GM18507 (cell line): ENCODE data around the gene STC2.
A peak's percentile ranks its signal among the peaks of the same experiment; 100 is the strongest.

ENCODE experiments used
- DNase-seq: peaks from one replicate; pipeline ENCODE4 v3.0.0; 2011; ENCODE audit warnings: low read depth; ENCODE audit not compliant: insufficient read length; ENCODE audit errors: extremely low spot score
- FAIRE-seq: peaks from 2 replicates; lab custom pipeline; 2011; peaks lifted over from hg19 to GRCh38; lab: Jason Lieb, UNC

The STC2 gene

GRCh38 chr5:173330338-173331206 is 2.4 kb upstream of the STC2 start:
- FAIRE-seq (no peak), DNase-seq (no peak)

- FAIRE-seq, result no peak
- DNase-seq, result peak; percentile 28
These were observed 1.5 kb upstream of the STC2 start for GRCh38 chr5:173329491-173330337.

GRCh38 chr5:173328844-173329490 is 753 bp upstream of the STC2 start:
- DNase-seq, result no peak
- FAIRE-seq, result no peak

- DNase-seq (no peak), FAIRE-seq (no peak)
These were observed 898 bp downstream of the STC2 start for GRCh38 chr5:173327084-173327947.

- FAIRE-seq (no peak), DNase-seq (no peak)
These were observed 1.7 kb downstream of the STC2 start for GRCh38 chr5:173326501-173326960.

- no peak for FAIRE-seq
- no peak for DNase-seq
These were observed 3.0 kb downstream of the STC2 start for GRCh38 chr5:173325091-173325698.

- DNase-seq (no peak), FAIRE-seq (no peak)
These were observed 3.9 kb downstream of the STC2 start for GRCh38 chr5:173324115-173325001.

GRCh38 chr5:173323799-173324114 is 4.5 kb downstream of the STC2 start:
- FAIRE-seq, result no peak
- no peak for DNase-seq

- FAIRE-seq, result no peak
These were observed 5.0 kb downstream of the STC2 start for GRCh38 chr5:173323106-173323798.

GRCh38 chr5:173321886-173322285 is 6.3 kb downstream of the STC2 start:
- no peak for DNase-seq
- no peak for FAIRE-seq

More at GRCh38 chr5:173323106-173323798, 5.0 kb downstream of the STC2 start:
- no peak for DNase-seq

- no peak for DNase-seq
- FAIRE-seq, result no peak
These were observed 8.0 kb downstream of the STC2 start for GRCh38 chr5:173320259-173320658.

- no peak for FAIRE-seq
- DNase-seq, result no peak
These were observed 8.6 kb downstream of the STC2 start for GRCh38 chr5:173319646-173320045.

GRCh38 chr5:173318881-173319620 is 9.2 kb downstream of the STC2 start:
- no peak for FAIRE-seq

GRCh38 chr5:173318330-173318729 is 9.9 kb downstream of the STC2 start:
- DNase-seq, result no peak
- FAIRE-seq, result no peak

More at GRCh38 chr5:173318881-173319620, 9.2 kb downstream of the STC2 start:
- DNase-seq, result no peak

- DNase-seq, result no peak
These were observed 10.4 kb downstream of the STC2 start for GRCh38 chr5:173317852-173318251.

GRCh38 chr5:173317091-173317730 is 11.0 kb downstream of the STC2 start:
- DNase-seq, result no peak
- FAIRE-seq, result no peak

More at GRCh38 chr5:173317852-173318251, 10.4 kb downstream of the STC2 start:
- no peak for FAIRE-seq
